ENCODE results near the gene HJURP. TPM values are rescaled to one million over a fixed set of nuclear protein-coding genes. Genes with fewer than 3 reads are reported as not detected.

Gene HJURP
- polyA plus RNA-seq, 1 donor, result 33.4 TPM

DNA sequence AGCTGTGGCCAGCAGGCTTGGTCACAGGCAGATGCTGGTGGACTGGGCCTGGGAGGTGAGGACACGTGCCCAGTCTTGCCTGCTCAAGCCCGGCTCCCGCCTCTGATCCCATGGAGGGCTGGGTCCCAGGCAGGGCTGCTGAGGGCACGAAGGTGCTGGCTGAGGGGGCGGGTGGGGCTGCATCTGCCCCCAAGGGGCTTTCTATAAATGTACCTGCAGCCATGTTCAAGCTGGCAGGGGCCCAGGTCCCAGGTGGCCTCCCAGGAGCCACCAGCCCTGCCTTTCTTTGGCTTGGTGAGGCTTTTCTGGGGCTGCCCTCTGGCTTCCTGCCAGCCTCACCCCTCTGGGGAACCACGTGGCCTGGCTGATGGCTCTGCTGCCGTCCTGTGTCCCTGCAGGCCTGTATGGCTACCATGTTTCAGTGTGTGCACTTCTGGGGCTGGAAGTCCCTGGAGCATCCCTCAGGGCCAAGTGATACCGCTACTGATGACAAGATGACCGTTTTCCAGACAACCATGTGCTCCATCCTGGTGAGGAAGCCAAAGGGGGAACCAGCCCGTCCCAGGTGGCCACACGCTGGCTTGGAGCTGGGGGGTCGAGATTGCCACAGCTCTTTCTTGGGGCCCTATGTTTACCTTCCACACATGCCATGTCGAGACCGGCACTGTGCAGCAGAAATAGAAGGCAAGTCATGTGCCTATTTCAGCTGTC, 23.2 kb downstream of the HJURP start:
- no peak for DNase-seq

DNA sequence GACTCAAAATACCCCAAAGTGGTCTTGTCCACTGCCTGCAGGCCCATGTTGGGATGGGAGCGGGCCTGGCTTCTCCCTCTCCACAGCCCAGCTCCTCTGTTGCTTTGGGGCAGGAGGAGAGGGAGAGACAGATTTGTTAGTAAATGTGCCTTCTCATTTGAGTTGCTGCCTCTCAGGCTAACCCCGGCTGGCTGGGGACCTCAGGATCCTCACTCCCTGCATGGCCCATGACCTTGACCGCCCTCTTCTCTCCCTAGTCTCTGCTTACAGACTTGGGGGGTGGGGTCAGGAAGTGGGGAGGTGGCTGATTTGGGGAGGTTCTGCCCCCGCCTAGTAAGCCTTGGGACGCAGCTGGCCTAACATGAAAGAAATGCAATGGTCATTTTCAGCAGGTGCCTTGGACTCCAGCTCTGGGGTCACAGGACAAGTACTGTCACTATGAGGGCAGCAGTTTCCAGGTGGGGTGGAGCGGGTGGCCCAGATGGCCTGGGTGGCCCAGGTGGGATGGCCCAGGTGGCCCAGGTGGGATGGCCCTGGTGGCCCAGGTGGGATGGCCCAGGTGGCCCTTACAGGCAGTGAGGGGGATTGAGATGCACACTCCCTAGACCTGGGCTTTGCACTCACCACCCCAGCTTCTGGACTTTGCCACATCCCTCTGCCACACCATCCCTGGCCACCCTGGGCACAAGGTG, 24.1 kb downstream of the HJURP start:
- DNase-seq, result no peak

DNA sequence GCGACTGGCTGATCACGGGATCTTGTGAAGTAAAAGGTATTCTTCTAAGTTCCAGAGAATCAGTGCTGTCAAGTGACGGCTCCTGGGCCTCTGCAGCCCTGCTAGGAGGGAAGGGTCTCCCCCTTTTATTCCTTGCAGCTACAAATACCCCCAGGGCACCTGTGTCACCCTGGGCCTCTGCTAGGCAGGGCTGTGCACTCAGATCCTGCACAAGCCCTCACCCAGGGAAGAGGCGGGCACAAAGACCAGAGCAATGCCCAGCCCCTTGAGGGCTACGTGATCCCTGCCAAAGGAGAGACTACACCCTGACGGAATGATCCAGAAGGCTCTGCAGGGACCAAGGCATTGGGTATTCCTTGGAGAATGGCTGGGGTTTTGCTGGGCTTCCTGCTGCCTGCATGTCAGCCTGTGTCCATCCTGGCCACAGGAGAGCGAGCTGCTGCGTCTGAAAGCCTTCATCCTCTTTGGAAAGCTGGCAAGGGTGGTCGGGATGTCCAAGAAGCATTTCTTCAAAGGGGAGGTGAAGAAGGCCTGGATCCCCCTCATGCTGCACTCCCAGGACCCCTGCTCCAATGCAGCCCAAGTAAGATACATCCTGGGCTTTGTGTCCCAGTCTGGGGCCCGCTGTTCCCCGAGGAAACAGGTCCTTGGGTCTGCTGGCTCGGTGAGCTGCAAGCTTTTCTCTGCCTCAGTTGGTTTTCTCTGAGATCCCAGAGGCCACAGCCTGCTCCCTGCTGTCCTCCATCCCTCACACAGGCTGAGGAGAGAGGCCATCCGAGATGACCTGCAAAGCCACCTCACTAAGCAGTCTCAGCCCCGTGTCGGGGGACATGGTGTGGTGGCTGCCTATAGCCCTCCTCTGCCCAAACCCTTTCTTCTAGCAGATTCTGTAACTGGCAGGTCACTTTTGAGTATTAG, 24.9 kb downstream of the HJURP start:
- no peak for DNase-seq

DNA sequence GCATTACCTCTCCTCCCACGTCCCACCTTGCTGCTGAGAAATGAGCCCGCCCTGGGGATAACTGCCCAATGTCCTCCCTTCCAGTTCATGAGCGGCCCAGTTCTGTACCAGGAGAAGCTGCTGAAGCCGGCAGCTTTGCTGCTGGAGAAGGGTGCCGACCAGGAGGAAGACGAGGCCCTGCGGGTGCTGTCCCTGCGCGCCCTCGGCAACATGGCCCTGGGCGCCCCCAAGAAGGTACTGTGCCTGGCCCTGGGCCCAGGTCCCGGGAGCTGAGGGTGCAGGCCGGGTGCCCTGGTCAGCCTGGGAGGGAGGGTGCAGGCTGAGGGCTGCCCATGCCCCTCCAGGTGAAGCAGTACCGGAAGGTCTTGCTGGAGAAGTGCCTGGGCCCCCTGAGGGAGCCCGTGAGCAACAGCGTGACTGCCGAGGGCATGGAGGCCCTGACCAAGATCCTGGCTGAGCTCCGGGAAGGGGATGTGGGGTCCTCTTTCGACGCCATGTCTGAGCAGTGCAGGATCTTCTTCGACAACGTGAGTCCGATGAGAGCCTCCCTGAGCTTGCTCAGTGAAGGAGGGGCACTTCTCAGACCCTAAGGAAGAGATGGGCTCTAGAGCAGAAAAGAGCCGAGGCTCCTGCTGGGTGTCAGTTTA, 25.7 kb downstream of the HJURP start:
- no peak for DNase-seq

DNA sequence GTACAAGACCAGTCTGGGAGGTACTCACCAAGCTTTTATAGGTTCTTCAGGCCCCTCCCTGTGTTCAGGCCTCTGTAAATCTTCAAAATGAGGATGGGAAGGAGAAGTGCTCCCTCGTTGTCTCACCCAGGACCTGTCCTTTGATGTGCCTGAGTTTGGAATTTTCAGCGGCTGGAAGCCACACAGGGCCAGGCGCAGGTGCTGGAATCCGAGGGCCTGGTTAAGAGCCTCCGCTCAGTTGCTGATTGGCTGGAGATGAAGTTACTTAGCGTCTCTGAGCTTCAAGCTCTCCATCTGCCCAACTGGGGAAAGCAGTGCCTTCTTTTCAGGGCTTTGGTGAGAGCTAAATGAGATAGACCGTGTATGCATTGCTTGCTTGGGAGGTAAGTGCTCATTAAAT, 30.0 kb downstream of the HJURP start:
- no peak for DNase-seq

DNA sequence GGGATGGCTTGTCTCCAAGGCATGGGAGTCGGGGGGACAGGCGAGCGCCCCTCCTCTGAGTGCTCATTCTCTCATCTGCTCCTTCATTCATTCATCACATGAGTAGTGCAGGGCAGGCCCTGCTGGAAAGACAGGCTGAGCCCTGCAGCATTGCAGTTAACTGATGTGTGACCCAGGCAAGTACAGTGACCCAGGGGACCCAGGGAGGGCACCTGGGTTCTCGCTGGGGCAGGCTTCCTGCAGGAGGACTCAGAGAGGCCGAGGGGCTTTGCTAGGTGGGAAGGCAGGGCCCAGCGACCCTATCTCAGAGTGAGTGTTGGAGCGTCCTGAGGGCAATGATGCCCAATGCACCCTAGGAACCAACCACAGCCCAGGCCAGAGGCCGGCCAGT, 30.6 kb downstream of the HJURP start:
- DNase-seq, result no peak

DNA sequence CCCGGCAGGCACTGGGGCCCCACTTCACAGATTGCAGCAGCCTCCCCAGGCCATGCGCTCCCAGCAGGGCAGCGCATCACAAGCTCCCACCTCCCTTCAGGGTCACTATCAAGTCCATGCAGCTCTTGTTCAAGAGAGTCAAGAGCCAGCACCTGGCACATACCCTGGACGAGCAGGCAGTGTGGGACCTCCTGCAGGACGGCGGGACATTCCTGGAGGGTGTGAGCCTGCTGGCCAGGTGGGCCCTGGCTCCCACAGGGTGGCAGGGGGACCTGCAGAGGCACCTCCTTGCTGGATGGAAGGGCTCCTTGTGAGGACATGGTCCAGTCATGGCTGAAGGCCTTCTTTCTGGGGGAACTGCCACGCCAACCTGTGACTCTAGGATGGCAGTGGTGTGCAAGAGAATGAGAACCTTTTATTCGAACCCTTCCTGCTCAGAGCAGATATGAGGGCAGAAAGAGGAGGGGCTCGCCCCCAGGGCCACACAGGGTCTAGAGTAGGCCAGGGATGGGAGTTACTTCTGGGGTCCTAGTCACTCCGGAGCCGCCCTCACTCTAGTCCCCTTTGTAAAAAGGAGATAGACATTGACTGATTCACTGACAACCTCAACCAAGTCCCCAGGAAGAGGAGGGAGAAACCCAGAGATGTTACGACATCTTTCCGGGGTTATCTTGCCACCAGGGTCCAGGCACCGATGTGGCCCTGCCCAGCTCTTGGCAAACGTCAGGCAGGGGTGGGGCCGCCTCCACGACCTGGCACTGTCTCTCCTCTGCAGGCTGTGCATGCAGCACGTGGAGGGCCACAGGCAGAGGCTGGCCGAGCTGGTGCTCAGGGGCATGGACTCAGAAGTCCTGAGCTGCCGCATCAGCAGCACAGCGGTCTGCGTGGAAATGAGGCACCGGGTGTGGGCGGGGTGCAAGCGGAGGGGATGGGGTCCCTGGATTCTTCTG, 31.3 kb downstream of the HJURP start:
- no peak for DNase-seq

DNA sequence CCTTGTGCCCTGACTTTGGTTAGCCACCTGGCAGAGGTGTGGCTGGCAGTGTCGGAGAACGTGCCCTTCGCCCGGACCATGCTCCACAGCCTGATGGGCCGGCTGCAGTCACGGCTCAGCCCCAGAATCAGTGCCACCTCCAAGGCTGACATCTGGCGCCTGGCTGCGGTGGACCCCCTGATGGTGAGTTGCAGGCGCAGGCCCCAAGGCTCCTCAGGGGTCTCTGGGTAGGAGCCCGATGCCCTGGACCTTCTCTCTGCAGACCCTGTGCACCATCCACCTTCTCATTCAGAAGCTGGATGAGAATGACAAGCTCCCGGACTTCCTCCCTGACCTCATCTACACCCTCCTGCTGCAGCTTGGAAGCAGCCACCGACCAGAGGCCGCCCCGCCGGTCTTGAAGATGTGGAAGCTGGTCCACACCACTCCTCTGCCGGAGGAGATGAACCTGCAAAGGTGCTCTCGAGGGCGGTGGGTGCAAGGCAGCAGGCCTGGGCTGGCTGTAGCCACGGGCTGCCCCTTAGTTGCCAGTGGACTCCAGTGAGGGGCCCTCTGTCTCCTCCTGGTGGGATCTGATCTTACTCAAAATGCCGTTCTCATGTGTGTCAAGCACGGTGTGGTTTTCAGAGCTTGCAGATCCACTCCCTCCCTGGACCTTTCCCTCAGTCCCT, 32.1 kb downstream of the HJURP start:
- DNase-seq, result no peak

DNA sequence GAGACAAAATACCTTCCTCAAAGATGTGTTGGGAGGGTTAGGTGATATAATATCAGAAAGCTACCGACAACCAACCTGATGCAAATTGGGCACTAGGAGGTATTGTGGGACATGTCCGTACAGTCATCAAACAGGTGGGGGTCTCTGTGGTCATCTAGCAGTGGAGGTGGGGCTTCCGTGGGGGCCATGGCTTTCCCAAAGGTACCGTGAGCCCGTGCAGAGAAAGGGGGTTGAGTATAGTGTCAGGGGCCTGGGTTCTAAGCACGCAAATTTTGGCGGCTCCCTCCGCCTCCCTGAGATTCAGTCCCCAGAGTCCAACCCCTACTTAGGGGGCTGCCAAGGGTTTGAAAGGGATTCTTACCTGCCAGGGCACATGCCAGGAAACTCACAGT, 32.6 kb downstream of the HJURP start:
- DNase-seq, result no peak

DNA sequence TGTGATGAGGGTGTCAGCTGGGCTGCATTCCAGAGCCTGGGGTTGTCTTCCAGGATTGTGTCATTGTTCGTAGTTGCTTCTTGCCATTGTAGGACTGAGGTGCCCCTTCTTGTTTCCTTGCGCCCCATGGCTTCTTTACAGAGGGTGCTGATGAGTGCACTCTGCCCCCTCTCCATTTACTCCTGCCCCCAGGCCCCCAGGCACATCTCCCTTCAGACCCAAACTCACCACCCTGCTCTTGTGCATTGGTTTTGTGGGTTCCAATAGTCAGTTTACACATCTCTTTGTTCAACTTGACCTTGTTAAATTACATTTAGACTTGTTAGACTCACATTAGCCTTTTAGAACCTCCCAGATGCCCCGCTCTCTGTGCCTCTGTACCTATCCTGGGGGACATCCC, 33.1 kb downstream of the HJURP start:
- no peak for DNase-seq

DNA sequence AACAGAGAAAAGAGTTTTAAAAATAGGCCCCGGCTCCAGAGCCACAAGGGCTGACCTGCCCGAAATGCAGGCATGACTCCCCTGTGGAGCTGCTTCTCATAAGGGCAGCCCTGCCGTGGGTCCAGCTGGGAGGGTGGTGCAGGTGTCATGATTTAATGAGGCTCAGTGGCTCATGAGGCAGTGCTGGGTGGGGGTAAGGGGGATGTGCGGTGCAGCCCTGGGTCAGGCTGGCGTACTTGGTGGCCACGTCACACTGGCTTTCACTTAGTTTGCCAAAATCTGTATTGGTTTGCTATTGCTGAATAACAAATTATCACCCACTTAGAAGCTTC, 33.6 kb downstream of the HJURP start:
- DNase-seq, result no peak

DNA sequence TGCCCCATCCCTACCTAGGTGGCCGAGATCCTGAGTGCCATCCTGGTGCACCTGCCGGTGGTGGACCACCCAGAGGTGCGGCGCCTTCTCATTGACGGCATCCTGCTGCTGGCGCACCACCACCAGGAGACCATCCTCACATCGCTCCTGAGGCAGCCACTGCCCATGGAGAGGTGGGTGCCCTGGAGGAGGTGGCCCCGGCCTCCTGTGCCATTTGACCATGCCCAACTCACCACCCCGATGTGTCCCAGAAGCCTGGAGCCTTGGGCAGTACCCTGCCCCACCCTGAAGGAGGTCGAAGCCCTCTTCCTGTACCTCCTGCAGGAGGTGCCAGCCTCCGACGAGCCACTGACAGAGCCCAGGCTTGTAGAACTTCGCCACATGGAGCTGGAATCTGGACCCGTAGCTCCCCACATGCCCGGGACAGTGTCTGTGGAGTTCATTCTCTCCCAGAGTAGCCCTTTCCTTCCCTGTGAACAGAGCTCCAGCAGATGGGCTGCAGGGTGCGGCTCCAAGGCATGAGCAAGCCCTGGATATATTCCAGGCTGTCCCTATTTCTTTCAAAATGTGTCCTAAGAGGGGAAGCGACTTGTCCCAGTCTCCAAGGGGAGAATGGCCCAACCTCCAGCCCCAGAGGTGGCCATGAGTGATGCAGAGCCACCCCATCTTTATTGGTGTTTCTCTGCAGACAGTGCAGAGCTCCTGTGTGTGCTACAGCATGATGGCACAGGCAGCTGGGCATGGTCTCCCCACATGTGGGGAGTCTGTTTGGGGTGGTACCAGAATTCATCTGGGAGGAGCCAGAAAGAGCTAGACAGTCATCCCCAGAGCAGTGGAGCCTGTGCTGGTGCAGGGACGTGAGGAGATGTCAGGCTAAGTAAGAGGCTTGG, 34.2 kb downstream of the HJURP start:
- DNase-seq, result no peak

DNA sequence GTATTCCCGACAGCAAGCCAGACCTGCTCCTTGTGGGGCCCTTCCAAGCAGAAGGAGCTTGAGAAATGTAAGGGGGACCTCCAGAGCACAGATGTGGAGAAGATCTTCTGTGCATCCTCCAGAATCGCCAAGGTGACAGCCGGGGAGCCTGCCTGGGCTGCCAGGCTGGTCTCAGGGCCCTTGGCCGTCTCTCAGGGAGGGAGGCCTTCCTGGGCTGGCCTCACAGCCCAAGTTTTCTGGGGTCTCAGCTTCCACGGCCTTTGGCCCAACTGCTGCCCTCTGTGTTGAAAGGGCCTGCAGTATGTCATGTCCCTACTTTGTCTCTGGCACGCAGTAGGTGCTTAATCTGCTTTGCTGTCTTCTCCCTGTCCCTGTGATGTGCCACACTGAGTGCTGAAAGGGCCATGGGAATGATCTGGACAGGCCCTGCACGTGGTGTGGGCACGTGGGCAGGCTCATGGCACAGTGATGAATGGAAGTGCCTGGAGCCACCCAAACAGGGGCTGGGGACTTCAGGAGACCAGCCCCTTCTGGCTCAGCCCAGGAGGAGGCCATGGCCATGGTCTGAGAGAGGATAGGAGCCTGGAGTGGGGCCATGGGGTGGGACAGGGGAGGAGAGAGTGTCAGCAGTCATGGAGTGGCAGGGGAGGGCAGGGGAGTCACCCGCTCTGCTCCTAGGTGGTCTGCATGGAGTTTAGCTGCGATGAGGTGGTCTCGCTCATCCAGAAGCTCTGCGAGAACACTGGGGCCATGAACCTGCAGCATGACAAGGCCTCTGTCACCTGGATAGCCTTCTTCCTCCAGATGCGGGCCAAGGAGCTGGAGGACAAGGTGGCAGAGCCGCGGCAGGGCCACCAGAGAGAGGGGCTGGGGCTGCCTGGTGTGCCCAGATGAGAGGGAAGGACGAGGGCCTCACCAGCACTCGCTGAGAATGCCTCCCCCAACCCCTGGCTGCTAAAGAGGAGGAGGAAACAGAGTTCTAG, 35.4 kb downstream of the HJURP start:
- no peak for DNase-seq

DNA sequence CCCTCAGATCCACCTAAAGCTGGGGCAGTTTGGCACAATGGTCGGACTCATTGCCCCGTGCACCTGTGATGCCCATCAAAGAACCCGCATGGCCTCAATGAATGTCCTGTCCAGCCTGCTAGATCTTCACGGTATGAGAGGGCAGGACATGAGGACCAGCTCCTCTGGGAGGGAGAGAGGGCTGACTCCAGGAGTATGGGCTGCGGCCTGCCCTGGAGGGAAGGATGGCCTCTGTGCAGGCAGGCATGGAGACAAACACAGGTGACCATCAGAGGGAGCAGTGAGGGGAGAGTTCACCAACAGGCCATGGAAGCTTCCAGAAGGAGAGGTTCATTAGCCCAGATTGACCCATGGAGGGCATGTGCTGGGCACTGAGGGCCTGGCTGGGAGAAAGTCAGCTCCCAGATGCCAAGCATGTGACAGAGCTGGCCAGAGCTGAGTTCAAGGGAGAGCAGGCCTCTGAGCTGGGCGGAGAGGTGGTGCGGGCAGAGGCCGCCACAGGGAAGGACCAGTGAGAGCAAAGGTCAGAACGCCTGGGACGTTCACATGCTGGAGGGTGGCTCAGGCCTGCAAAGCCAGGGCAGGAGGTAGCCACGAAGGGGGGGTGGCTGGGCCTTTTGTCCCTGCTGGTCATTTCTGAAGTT, 36.2 kb downstream of the HJURP start:
- no peak for DNase-seq

DNA sequence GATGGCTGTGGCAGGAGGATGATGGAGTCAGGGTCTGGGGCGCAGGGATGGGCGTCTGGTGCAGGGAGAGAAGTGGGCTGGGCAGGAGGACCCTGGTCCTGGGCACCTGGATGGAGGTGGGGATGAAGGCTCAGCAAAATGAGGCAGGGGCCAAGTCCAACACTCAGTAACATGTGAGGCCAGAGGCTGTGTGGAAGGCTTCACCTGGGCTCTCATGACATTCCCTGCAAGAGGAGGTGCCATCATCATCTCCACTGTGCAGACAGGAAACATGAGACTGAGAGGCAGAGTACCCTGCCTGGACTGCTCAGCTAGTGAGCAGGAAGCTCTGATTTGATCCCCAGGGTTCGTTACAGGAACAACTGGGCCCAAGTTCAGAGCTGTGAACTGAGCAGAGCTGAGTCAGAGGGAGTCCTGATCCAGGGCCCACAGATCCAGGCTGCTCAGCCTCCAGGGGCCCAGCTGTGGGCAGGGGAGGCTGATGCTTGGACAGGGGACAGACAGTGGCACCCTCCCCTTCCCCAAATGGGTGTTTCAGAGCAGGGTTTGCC, 36.9 kb downstream of the HJURP start:
- no peak for DNase-seq

DNA sequence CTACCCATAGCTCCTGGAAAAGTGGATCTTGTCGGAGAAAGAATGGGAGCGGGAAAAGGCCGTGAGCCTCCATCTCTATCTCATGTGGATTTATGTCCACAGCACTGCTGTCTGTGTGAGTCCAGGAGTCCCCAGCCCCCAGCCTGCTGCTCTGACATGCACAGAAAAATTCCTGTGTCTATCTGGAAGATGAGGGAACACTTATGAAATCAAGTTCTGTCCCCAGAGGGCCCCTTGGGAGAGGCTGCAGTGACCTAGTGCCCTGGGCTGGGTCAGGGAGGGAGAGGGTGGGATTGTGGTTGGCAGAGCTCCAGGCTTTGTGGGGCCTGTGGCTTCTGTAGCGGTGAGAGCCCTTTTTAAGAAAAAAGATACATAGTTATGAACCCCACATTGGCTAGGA, 37.6 kb downstream of the HJURP start:
- no peak for DNase-seq

DNA sequence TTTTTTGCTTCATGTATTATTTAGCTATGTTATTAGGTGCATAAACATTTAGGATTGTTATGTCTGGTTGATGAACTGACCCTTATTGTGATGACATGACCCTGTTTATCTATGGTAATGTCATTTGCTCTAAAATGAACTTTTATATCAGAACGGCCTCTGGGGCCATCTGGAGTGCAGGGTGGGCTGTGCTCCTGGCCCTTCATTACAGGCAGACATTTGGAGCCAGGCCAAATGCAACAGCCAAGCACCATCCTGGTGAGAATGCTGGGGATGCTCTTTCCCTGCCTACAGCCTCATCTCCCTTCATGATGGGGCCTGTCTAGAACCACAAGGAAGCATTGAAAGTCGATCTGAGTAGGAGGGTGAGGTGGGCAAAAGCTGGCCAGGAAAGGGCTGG, 38.0 kb downstream of the HJURP start:
- DNase-seq, result no peak

DNA sequence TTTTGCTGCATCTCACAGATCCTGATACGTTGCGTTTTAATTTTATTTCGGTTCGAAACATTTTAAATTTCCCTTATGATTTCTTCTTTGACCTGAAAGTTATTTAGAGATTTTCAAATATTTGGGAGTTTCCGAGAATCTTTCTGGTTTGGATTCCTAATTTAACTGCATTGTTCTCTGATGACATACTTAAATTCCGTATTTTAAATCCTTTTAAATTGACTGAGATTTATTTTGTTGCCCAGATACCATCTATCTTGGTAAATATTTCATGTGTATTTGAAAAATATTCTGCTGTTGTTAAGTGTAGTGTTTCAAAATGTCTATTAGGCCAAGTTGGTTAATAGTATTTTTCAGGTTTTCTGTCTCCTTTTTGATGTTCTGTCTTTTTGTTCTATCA, 38.5 kb downstream of the HJURP start:
- DNase-seq, result no peak
